Loucy (cell line): ENCODE measurements around the gene UFD1.

Experiments
- CTCF ChIP-seq: fragments of 200-600 bp; sonication (generic); conservative IDR thresholded peaks from 2 replicates; pipeline ENCODE4 v1.5.1; 2014; ENCODE audit warnings: mild to moderate bottlenecking, antibody characterized with exemption, low read length
- EZH2phosphoT487 ChIP-seq: fragments of 200-600 bp; IDR thresholded peaks from 2 replicates; pipeline ENCODE4 v1.6.1; 2018; ENCODE audit warnings: antibody characterized with exemption, mild to moderate bottlenecking, moderate library complexity, borderline replicate concordance

DNA sequence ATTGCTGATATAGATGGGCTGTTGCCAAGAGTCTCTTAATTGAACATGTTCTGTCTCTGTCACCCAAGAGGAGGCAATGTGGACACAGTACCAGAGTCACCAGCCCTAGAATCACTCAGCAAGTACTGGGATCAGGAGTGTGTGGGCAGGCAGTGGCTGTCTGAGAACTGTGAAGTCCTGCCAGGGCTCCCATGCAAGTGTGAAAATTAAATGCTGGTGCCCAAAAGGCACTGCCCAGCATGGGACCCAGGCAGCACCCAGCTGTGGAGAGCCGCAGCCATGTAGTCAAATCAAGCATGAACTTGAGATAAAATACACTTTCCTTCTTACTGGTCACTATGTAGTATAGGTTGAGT is 67.3 kb downstream of the UFD1 start:
- TF ChIP-seq CTCF (no peak), EZH2phosphoT487 (no peak)
